Hematopoietic multipotent progenitor cell (in vitro differentiated cells): ENCODE results near the gene THOC5. TPM values are rescaled to one million over a fixed set of nuclear protein-coding genes. Genes with fewer than 3 reads are reported as not detected.
"Not testable (repeated sequence)": the region's sequence is repeated elsewhere in the genome, so short reads cannot be mapped to it uniquely, and the experiment has no call there.

Experiments
- DNase-seq, 3 donors: peaks; one replicate each; pipeline ENCODE4 v3.0.0-alpha.2; 2011 to 2015; ENCODE audit warnings: low read depth in 2 of 3, low spot score in 2 of 3
- total RNA-seq: library from RNA; depleted of rRNA; stranded (reverse); fragments of >200 nt; gene quantifications from one replicate; pipeline ENCODE4 v1.2.3, GENCODE V29; 2012

THOC5 gene
- total RNA-seq, 1 donor = 50.9 TPM

- no peak for DNase-seq
Observed at GRCh38 chr22:29511126-29511862, 42.3 kb downstream of the THOC5 start.

GRCh38 chr22:29510542-29510941 lies 43.0 kb downstream of the THOC5 start:
- DNase-seq = no peak

GRCh38 chr22:29509815-29510214 lies 43.7 kb downstream of the THOC5 start:
- no peak for DNase-seq

- no peak for DNase-seq
Observed at GRCh38 chr22:29509298-29509697, 44.3 kb downstream of the THOC5 start.

- DNase-seq = peak in 2 of 3 donors; percentile 19 to 51
Observed at GRCh38 chr22:29503811-29504372, 49.7 kb downstream of the THOC5 start.

- no peak for DNase-seq
Observed at GRCh38 chr22:29499852-29500251, 53.7 kb downstream of the THOC5 start.

GRCh38 chr22:29493636-29494035 lies 59.9 kb downstream of the THOC5 start:
- DNase-seq = no peak

- no peak for DNase-seq
Observed at GRCh38 chr22:29491012-29491411, 62.5 kb downstream of the THOC5 start.

GRCh38 chr22:29489127-29489780 lies 64.3 kb downstream of the THOC5 start:
- DNase-seq = not testable (repeated sequence)

GRCh38 chr22:29487426-29487986 lies 66.1 kb downstream of the THOC5 start:
- no peak for DNase-seq

GRCh38 chr22:29485448-29485847 lies 68.1 kb downstream of the THOC5 start:
- DNase-seq = no peak

- no peak for DNase-seq
Observed at GRCh38 chr22:29484642-29485041, 68.9 kb downstream of the THOC5 start.

- DNase-seq = no peak
Observed at GRCh38 chr22:29483254-29483653, 70.3 kb downstream of the THOC5 start.

- DNase-seq = no peak
Observed at GRCh38 chr22:29482726-29483125, 70.8 kb downstream of the THOC5 start.

GRCh38 chr22:29482253-29482652 lies 71.3 kb downstream of the THOC5 start:
- DNase-seq = no peak

- no peak for DNase-seq
Observed at GRCh38 chr22:29481265-29482000, 72.1 kb downstream of the THOC5 start.

GRCh38 chr22:29480512-29481264 lies 72.9 kb downstream of the THOC5 start:
- peak in 2 of 3 donors; percentile 67 to 74 for DNase-seq

GRCh38 chr22:29480262-29480511 lies 73.4 kb downstream of the THOC5 start:
- DNase-seq = no peak

GRCh38 chr22:29479417-29480261 lies 73.9 kb downstream of the THOC5 start, which contains the start of gene NEFH:
NEFH (plus strand) TSS chr22:29480218; CDS start chr22:29480263, 45 bp downstream.
- no peak for DNase-seq
